HG03460 (cell line): ENCODE results near the gene VSIG4.

ENCODE experiments used
- ATAC-seq: cut with Tn5 transposase; IDR thresholded peaks from one replicate; pipeline ENCODE4 v1.9.1; 2021; ENCODE audit not compliant: unreplicated experiment

Gene VSIG4

DNA sequence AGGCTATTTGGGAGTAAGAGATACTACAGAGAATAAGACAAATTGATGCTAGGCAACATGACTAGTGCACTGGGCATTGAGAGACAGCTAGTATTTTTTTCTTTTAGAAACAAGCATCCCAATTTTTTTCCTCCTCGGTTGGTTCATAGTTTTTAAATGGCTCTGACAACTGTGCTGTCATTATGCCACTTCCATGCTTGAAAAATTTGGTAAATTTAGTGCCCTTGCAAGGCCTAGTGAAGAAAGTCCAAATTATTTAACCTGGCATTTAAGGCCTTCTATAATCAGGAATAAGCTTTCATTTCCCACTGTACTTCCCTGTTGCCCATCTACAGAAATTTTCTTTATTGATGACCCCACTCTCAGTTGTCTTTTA lies 15.8 kb downstream of the VSIG4 start:
- no peak for ATAC-seq

GRCh38 chrX:66023385-66024091 lies 16.3 kb downstream of the VSIG4 start:
- ATAC-seq: no peak

GRCh38 chrX:66022632-66023384 lies 17.1 kb downstream of the VSIG4 start:
- ATAC-seq: no peak

- no peak for ATAC-seq
Measured at GRCh38 chrX:66021765-66022631, 17.9 kb downstream of the VSIG4 start.

DNA sequence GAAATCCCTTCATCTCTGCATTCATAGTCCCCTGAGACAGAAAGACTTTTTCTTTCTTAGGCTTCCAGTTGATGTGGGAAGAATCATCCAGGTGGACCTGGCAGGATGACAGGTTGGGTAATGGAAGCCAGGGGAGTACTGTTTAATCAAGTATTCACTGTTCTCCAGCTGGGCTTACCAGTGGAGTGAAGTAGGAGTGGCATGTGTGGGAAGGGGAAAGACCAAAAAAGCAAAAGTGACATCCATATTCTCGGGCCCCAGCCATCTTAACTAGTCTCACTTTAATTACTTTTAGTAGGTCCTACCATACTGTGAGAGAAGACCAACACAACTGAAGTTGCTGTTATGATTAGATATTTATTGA lies 18.5 kb downstream of the VSIG4 start:
- ATAC-seq: no peak

DNA sequence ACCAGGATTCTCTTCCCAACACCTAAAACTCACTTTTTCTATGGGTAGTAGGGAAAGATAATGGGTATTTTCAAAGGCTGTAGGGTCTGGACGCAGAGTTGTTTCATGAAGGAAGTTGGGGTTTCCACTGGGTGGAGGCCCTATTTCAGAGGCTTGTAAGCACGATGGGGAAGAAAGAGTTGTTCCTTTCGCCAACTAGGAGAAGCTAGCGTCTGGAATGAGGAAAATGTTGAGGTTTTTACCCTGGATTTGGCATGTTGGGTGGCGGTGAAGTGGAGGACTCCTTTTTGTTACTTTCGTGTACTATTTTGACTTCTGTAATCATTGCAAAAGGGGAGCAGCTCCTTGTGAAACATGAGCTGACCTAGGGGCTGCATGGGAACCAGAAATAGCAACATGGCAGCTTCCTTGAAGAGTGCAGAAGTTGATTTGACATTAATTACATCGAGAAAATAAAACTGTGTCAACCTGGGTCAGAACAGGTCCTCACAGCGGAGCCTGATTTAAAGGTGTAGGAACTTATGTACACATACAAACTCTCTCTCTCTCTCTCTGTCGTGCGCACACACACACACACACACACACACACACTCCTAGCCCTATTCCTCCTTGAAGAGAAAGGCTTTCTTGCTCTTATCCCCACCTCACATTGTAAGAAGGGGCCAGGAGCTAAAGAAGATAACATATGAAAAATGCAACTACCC lies 19.1 kb downstream of the VSIG4 start:
- ATAC-seq: no peak

- no peak for ATAC-seq
Measured at GRCh38 chrX:66019974-66020373, 19.9 kb downstream of the VSIG4 start.

- ATAC-seq: no peak
Measured at GRCh38 chrX:66019310-66019652, 20.6 kb downstream of the VSIG4 start.

DNA sequence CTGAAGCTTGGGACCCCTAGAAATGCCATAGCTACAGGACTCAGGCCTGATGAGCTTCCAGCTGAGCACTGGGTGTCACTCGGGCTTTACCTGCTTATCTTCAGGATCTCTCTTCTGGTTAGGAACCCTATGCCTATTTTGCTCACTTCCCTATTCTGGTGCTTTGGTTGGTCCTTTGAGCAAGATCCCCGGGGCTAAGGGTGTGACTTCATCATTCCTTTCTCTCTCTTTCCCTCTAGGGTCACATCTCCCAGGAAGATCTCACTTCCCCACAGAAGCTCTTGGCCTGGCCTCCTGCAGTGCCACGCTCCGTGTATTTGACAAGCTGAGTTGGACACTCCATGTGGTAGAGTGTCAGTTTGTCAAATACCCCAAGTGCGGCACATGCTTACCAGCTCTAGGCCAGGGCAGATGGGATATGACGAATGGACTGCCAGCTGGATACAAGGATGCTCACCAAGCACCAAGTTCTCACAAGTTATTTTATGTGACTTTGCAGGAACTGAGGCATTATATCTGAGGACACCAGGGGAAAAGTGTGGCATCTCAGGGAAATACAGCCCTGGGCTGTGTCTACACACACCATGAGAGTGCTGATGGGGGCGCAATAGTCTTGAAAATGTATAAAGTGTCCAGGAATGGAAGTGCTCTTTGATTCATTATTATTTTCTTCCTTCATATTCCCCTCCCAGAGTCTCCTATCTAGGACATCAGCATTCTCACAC lies 21.1 kb downstream of the VSIG4 start:
- no peak for ATAC-seq

DNA sequence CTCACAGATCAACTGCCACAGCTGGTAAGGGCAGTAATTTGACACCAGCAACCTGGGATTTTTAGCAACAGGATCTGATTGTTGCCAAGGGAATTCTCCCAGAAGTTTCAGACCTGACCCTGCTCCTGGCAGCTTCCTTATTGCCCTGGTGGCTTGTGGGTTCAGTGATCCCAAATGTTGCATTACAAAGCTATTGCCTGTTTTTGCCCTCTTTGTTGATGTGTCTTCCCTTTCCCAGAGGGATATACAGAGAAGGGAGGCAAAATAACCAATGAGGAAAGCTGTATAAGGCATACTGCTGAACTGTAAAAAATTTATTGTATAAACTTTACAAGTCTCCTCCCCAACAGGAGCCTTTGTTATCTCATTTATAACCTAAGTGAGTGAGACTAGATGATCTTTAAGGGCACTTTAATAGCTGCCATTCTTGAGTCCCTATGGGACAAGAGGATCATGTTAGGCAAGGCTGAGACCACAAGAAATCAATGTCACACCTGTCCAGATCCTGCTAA lies 22.2 kb downstream of the VSIG4 start:
- ATAC-seq: no peak

GRCh38 chrX:66016905-66017658 lies 22.8 kb downstream of the VSIG4 start:
- ATAC-seq: peak; percentile 31

- peak; percentile 28 for ATAC-seq
Measured at GRCh38 chrX:66015900-66016689, 23.8 kb downstream of the VSIG4 start.

GRCh38 chrX:66015152-66015831 lies 24.6 kb downstream of the VSIG4 start:
- ATAC-seq: no peak

GRCh38 chrX:66014556-66014955 lies 25.3 kb downstream of the VSIG4 start:
- no peak for ATAC-seq

DNA sequence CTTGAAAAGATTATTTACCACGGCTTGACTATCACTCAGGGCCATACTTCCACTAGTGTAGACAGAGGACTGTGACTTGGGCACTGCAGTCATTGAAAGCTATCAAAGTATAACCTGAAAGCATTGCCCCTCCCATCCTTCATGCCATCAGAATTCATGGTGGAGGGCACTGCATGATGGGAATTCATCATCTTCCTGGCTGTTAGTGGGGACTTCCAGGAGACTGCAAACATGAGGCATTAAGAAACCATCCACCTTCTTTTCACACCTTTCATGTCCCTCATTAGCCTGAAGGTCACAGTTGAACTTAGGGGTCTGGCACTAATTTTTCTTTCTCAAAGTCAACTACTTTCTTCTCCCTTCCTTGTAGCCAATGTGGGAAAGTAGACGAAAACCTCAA lies 25.8 kb downstream of the VSIG4 start:
- ATAC-seq: no peak

- ATAC-seq: no peak
Measured at GRCh38 chrX:66013194-66013816, 26.6 kb downstream of the VSIG4 start.

DNA sequence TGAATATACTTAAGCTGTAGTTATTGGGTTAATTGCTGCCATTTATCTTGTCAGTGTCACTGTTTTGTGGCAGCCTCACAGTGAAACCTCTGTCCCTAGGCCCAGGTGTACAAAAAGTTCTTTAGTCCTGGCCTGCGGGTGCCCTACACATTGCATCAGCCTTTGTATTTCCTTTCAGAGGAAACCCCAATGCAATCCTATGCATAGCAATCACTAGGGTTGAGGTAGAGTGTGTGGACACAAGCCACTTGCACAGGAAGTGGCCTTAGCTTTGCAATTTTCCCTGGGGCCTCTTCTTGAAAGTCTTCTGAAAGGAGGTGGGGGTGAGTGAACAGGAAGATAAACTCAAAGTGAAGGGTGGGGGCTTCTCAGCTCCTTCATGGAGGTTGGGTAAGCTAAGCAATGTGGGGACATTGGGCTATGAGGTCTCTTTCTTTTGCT lies 27.8 kb downstream of the VSIG4 start:
- peak; percentile 52 for ATAC-seq
